ENCODE results near the gene PEPD.

GRCh38 chr19:33419788-33420130 is 101.8 kb downstream of the PEPD start:
- TF ChIP-seq EP300 (IDR thresholded peaks at IDR 0.05) = no peak
- TF ChIP-seq, protein P1, sequence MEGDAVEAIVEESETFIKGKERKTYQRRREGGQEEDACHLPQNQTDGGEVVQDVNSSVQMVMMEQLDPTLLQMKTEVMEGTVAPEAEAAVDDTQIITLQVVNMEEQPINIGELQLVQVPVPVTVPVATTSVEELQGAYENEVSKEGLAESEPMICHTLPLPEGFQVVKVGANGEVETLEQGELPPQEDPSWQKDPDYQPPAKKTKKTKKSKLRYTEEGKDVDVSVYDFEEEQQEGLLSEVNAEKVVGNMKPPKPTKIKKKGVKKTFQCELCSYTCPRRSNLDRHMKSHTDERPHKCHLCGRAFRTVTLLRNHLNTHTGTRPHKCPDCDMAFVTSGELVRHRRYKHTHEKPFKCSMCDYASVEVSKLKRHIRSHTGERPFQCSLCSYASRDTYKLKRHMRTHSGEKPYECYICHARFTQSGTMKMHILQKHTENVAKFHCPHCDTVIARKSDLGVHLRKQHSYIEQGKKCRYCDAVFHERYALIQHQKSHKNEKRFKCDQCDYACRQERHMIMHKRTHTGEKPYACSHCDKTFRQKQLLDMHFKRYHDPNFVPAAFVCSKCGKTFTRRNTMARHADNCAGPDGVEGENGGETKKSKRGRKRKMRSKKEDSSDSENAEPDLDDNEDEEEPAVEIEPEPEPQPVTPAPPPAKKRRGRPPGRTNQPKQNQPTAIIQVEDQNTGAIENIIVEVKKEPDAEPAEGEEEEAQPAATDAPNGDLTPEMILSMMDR (IDR thresholded peaks at IDR 0.05) = no peak

Data from tibial nerve (tissue), 4 donors.